ENCODE measurements around the gene WDR37. TPM values are rescaled to one million over a fixed set of nuclear protein-coding genes. Genes with fewer than 3 reads are reported as not detected.

The WDR37 gene
- total and polyA plus RNA-seq, 2 experiments from 2014 or later, result 13.7 to 16.5 TPM

GRCh38 chr10:1119027-1119426, 62.8 kb downstream of the WDR37 start:
- Histone ChIP-seq H3K36me3 (ENCODE audit: low read depth) (peaks cover 27% of the 10 kb centered on the region; the same call in 1 of the 2 replicates), H3K9me3 (ENCODE audit: low read depth) (no peaks in the 10 kb centered on the region), H3K79me2 (ENCODE audit: insufficient read depth) (peaks cover 42% of the 10 kb centered on the region), H3K4me1 (ENCODE audit: insufficient read depth) (no peaks in the 10 kb centered on the region), H3K4me2 (ENCODE audit: unreplicated experiment) (no peak overlapping the region), H2AFZ (no peak overlapping the region), H3K9me2 (ENCODE audit: insufficient read depth) (no peaks in the 10 kb centered on the region), H4K20me1 (ENCODE audit: insufficient read depth) (no peaks in the 10 kb centered on the region), H3K9ac (no peak overlapping the region), H3F3A (ENCODE audit: insufficient read depth) (no peaks in the 10 kb centered on the region), H3K27ac (no peak overlapping the region), H3K4me3 (no peak overlapping the region), H3K27me3 (replicated peaks; ENCODE audit: insufficient read depth) (no peaks in the 10 kb centered on the region)
- DNase-seq, result no peak
- TF ChIP-seq EZH2phosphoT487 (IDR thresholded peaks at IDR 0.05; ENCODE audit: insufficient read depth, low read depth) (no peak), EZH2 (IDR thresholded peaks at IDR 0.05; ENCODE audit: insufficient read depth, poor library complexity, severe bottlenecking) (no peak)
- WGBS, 2 experiments (ENCODE audit: low coverage in 1 of 2, low lambda C conversion rate in 2 of 2, missing lambda C conversion rate in 2 of 2), result 87 to 92% methylated on average over 8 of the region's 8 CpGs
- in situ Hi-C loops (cut with MboI), result no loop called here

GRCh38 chr10:1119501-1119900, 63.3 kb downstream of the WDR37 start:
- in situ Hi-C loops (cut with MboI), result no loop called here
- H3K27ac ChIP-seq, result no peak overlapping the region
- H3K36me3 ChIP-seq (ENCODE audit: low read depth), result peaks cover 27% of the 10 kb centered on the region; the same call in 1 of the 2 replicates
- H4K20me1 ChIP-seq (ENCODE audit: insufficient read depth), result no peaks in the 10 kb centered on the region
- no peaks in the 10 kb centered on the region for H3K9me3 ChIP-seq (ENCODE audit: low read depth)
- 91 to 94% methylated on average over 6 of the region's 6 CpGs for WGBS, 2 experiments (ENCODE audit: low coverage in 1 of 2, low lambda C conversion rate in 2 of 2, missing lambda C conversion rate in 2 of 2)
- DNase-seq, result no peak
- no peaks in the 10 kb centered on the region for H3F3A ChIP-seq (ENCODE audit: insufficient read depth)
- H2AFZ ChIP-seq, result no peak overlapping the region
- H3K4me2 ChIP-seq (ENCODE audit: unreplicated experiment), result no peak overlapping the region
- no peak overlapping the region for H3K4me3 ChIP-seq
- H3K9ac ChIP-seq, result no peak overlapping the region
- H3K9me2 ChIP-seq (ENCODE audit: insufficient read depth), result no peaks in the 10 kb centered on the region
- no peaks in the 10 kb centered on the region for H3K4me1 ChIP-seq (ENCODE audit: insufficient read depth)
- no peaks in the 10 kb centered on the region for H3K27me3 ChIP-seq (replicated peaks; ENCODE audit: insufficient read depth)
- no peak for TF ChIP-seq EZH2 (IDR thresholded peaks at IDR 0.05; ENCODE audit: insufficient read depth, poor library complexity, severe bottlenecking)
- TF ChIP-seq EZH2phosphoT487 (IDR thresholded peaks at IDR 0.05; ENCODE audit: insufficient read depth, low read depth), result no peak
- H3K79me2 ChIP-seq (ENCODE audit: insufficient read depth), result peaks cover 44% of the 10 kb centered on the region

- H3K4me2 ChIP-seq (ENCODE audit: unreplicated experiment), result no peak overlapping the region
Measured at GRCh38 chr10:1120306-1120705, 64.1 kb downstream of the WDR37 start.

GRCh38 chr10:1120801-1121211, 64.6 kb downstream of the WDR37 start:
- WGBS, 2 experiments (ENCODE audit: low coverage in 1 of 2, low lambda C conversion rate in 2 of 2, missing lambda C conversion rate in 2 of 2), result 91 to 92% methylated on average over 22 of the region's 22 CpGs
- no peak overlapping the region for H3K27ac ChIP-seq
- H3K4me3 ChIP-seq, result no peak overlapping the region
- no peaks in the 10 kb centered on the region for H3F3A ChIP-seq (ENCODE audit: insufficient read depth)
- no peak overlapping the region for H2AFZ ChIP-seq
- no peaks in the 10 kb centered on the region for H3K9me2 ChIP-seq (ENCODE audit: insufficient read depth)
- no peaks in the 10 kb centered on the region for H3K27me3 ChIP-seq (replicated peaks; ENCODE audit: insufficient read depth)
- TF ChIP-seq EZH2 (IDR thresholded peaks at IDR 0.05; ENCODE audit: insufficient read depth, poor library complexity, severe bottlenecking) (no peak), EZH2phosphoT487 (IDR thresholded peaks at IDR 0.05; ENCODE audit: insufficient read depth, low read depth) (no peak)
- peaks cover 36% of the 10 kb centered on the region for H3K79me2 ChIP-seq (ENCODE audit: insufficient read depth)
- H3K9ac ChIP-seq, result no peak overlapping the region
- H3K36me3 ChIP-seq (ENCODE audit: low read depth), result peaks cover 33% of the 10 kb centered on the region
- no peaks in the 10 kb centered on the region for H3K4me1 ChIP-seq (ENCODE audit: insufficient read depth)
- H3K9me3 ChIP-seq (ENCODE audit: low read depth), result no peaks in the 10 kb centered on the region
- no peaks in the 10 kb centered on the region for H4K20me1 ChIP-seq (ENCODE audit: insufficient read depth)
- in situ Hi-C loops (cut with MboI), result no loop called here
- no peak overlapping the region for H3K4me2 ChIP-seq (ENCODE audit: unreplicated experiment)
- DNase-seq, result no peak

More at GRCh38 chr10:1120306-1120705, 64.1 kb downstream of the WDR37 start:
- no peak for DNase-seq
- Histone ChIP-seq H3K9me3 (ENCODE audit: low read depth) (no peaks in the 10 kb centered on the region), H3K36me3 (ENCODE audit: low read depth) (peaks cover 33% of the 10 kb centered on the region), H3K4me3 (no peak overlapping the region), H3F3A (ENCODE audit: insufficient read depth) (no peaks in the 10 kb centered on the region), H3K27me3 (replicated peaks; ENCODE audit: insufficient read depth) (no peaks in the 10 kb centered on the region), H2AFZ (no peak overlapping the region), H3K27ac (no peak overlapping the region), H3K79me2 (ENCODE audit: insufficient read depth) (peaks cover 41% of the 10 kb centered on the region), H3K4me1 (ENCODE audit: insufficient read depth) (no peaks in the 10 kb centered on the region), H3K9me2 (ENCODE audit: insufficient read depth) (no peaks in the 10 kb centered on the region), H4K20me1 (ENCODE audit: insufficient read depth) (no peaks in the 10 kb centered on the region), H3K9ac (no peak overlapping the region)
- TF ChIP-seq EZH2 (IDR thresholded peaks at IDR 0.05; ENCODE audit: insufficient read depth, poor library complexity, severe bottlenecking) (no peak), EZH2phosphoT487 (IDR thresholded peaks at IDR 0.05; ENCODE audit: insufficient read depth, low read depth) (no peak)
- in situ Hi-C loops (cut with MboI), result no loop called here
- WGBS, 2 experiments (ENCODE audit: low coverage in 1 of 2, low lambda C conversion rate in 2 of 2, missing lambda C conversion rate in 2 of 2), result 81 to 83% methylated on average over 12 of the region's 12 CpGs

Measured in GM23248 (cell line).